Keratinocyte (primary cell): ENCODE measurements around the gene NUDT21. TPM values are rescaled to one million over a fixed set of nuclear protein-coding genes. Genes with fewer than 3 reads are reported as not detected.

ENCODE experiments used
- DNase-seq: peaks from one replicate; pipeline ENCODE4 v3.0.0-alpha.2; 2011; ENCODE audit warnings: low read depth, missing footprints, low spot score
- FAIRE-seq: peaks from 2 replicates; lab custom pipeline; 2011; peaks lifted over from hg19 to GRCh38; lab: Jason Lieb, UNC
- H2AFZ ChIP-seq: 2 replicates; pipeline ENCODE4 v1.6.0; 2012; ENCODE audit warnings: low read length, control low read depth, inconsistent platforms; ENCODE audit not compliant: control insufficient read depth
- H3K27ac ChIP-seq: 2 replicates; pipeline ENCODE4 v1.5.1; 2011; ENCODE audit warnings: low read length; ENCODE audit not compliant: control insufficient read depth, insufficient read depth
- H3K27me3 ChIP-seq: 3 replicates; pipeline ENCODE4 v1.6.0; 2011; ENCODE audit warnings: low read length; ENCODE audit not compliant: control insufficient read depth, insufficient read depth; ENCODE audit errors: extremely low read depth
- H3K36me3 ChIP-seq, 2 experiments: 2 replicates in 1 of 2; 3 replicates in 1 of 2; pipeline ENCODE4 v1.5.1; 2011; ENCODE audit warnings: low read length in 2 of 2, mild to moderate bottlenecking in 1 of 2; ENCODE audit not compliant: control insufficient read depth in 2 of 2, insufficient read depth in 2 of 2; ENCODE audit errors: extremely low read depth in 1 of 2
- H3K4me1 ChIP-seq: 3 replicates; pipeline ENCODE4 v1.5.1; 2011; ENCODE audit warnings: low read length; ENCODE audit not compliant: control insufficient read depth, insufficient read depth; ENCODE audit errors: extremely low read depth
- H3K4me2 ChIP-seq: 3 replicates; pipeline ENCODE4 v1.6.0; 2011; ENCODE audit warnings: low read depth, low read length; ENCODE audit not compliant: control insufficient read depth, insufficient read depth; ENCODE audit errors: extremely low read depth
- H3K4me3 ChIP-seq, 3 experiments: fragments of 200-600 bp in 1 of 3; sonication (generic) in 1 of 3; 2 replicates in 2 of 3; 3 replicates in 1 of 3; pipeline ENCODE4 v1.5.1; 2011 to 2016; ENCODE audit warnings: low read length in 3 of 3, mild to moderate bottlenecking in 3 of 3, control low read depth in 2 of 3, inconsistent platforms in 1 of 3, low read depth in 1 of 3, mixed read lengths in 1 of 3, mixed run types in 1 of 3, moderate library complexity in 1 of 3; ENCODE audit not compliant: control insufficient read depth in 2 of 3, insufficient read depth in 2 of 3; ENCODE audit errors: extremely low read depth in 1 of 3
- H3K79me2 ChIP-seq: 2 replicates; pipeline ENCODE4 v1.6.0; 2012; ENCODE audit warnings: low read length; ENCODE audit not compliant: control insufficient read depth, insufficient read depth
- H3K9ac ChIP-seq: 3 replicates; pipeline ENCODE4 v1.6.0; 2011; ENCODE audit warnings: low read length; ENCODE audit not compliant: control insufficient read depth, insufficient read depth; ENCODE audit errors: extremely low read depth
- H3K9me1 ChIP-seq: 3 replicates; pipeline ENCODE4 v1.6.0; 2011; ENCODE audit warnings: low read length; ENCODE audit not compliant: control insufficient read depth, insufficient read depth; ENCODE audit errors: extremely low read depth
- H3K9me3 ChIP-seq: 2 replicates; pipeline ENCODE4 v1.5.1; 2012; ENCODE audit warnings: low read depth, low read length; ENCODE audit not compliant: control insufficient read depth
- H4K20me1 ChIP-seq: 3 replicates; pipeline ENCODE4 v1.6.0; 2011; ENCODE audit warnings: low read length; ENCODE audit not compliant: control insufficient read depth, insufficient read depth; ENCODE audit errors: extremely low read depth
- EZH2 ChIP-seq: IDR thresholded peaks from one replicate; pipeline ENCODE4 v1.6.1; 2012; ENCODE audit warnings: inconsistent platforms, mild to moderate bottlenecking, low read length, moderate library complexity
- dilution Hi-C: fragments of 300-500 bp; cut with MboI; formaldehyde crosslinking; loops from one replicate; pipeline ENCODE4 v1.7.0; 2020; ENCODE audit warnings: low sequenced_read_pairs; ENCODE audit not compliant: extremely low pct_ligation_motif_present
- polyA plus RNA-seq, 5 experiments: library from polyadenylated mRNA; depleted of rRNA in 3 of 5; stranded (reverse) in 3 of 5; stranded (forward) in 1 of 5; unstranded in 1 of 5; fragments of >200 nt; gene quantifications; 1 replicate in 1 of 5; 2 replicates in 3 of 5; 3 replicates in 1 of 5; pipeline versions ENCODE4 v1.2.1 to v1.2.3, GENCODE V29; 2011 to 2012; ENCODE audit warnings: missing spikeins in 2 of 5, low read depth in 1 of 5, low replicate concordance in 1 of 5
- TF ChIP-seq, protein P1 (sequence below), 3 experiments: IDR thresholded peaks in 1 of 3; conservative IDR thresholded peaks in 1 of 3; optimal IDR thresholded peaks in 1 of 3; 2 replicates in 2 of 3; 3 replicates in 1 of 3; pipeline versions ENCODE3 to v1.5.1; 2011; ENCODE audit warnings: low read length in 3 of 3, mild to moderate bottlenecking in 3 of 3, moderate library complexity in 2 of 3, control low read depth in 1 of 3, inconsistent platforms in 1 of 3; ENCODE audit not compliant: insufficient read depth in 2 of 3; ENCODE audit errors: extremely low read depth in 1 of 3

The NUDT21 gene
- polyA plus RNA-seq, 1 donor (not counting 4 experiments of a cell fraction or from before 2014, with no cell fraction given), result 98.2 TPM

DNA sequence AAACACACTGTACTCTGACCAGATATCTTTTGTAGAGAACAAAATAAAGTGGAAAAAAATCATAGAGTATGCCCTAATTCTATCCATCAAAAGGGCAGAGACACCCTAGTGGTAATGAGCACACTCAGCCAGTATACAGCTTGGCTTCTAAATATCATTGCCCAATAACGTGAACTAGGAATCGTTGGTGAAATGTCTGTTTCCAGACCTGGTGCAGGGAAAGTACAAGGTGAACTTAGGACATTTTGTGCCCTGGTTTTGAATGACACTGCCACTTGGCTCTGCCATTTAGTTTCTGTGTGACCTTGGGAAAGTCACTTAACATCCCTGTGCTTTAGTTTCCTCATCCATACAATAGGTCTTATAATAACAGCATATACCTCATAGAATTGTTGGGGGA, 39.5 kb downstream of the NUDT21 start:
- dilution Hi-C loops, result no loop called here
- TF ChIP-seq, protein P1, sequence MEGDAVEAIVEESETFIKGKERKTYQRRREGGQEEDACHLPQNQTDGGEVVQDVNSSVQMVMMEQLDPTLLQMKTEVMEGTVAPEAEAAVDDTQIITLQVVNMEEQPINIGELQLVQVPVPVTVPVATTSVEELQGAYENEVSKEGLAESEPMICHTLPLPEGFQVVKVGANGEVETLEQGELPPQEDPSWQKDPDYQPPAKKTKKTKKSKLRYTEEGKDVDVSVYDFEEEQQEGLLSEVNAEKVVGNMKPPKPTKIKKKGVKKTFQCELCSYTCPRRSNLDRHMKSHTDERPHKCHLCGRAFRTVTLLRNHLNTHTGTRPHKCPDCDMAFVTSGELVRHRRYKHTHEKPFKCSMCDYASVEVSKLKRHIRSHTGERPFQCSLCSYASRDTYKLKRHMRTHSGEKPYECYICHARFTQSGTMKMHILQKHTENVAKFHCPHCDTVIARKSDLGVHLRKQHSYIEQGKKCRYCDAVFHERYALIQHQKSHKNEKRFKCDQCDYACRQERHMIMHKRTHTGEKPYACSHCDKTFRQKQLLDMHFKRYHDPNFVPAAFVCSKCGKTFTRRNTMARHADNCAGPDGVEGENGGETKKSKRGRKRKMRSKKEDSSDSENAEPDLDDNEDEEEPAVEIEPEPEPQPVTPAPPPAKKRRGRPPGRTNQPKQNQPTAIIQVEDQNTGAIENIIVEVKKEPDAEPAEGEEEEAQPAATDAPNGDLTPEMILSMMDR (optimal IDR thresholded peaks at IDR 0.05 in 1 of 3, IDR thresholded peaks at IDR 0.05 in 1 of 3, conservative IDR thresholded peaks at IDR 0.05 in 1 of 3; ENCODE audit: extremely low read depth in 1 of 3, insufficient read depth in 2 of 3, low read length in 3 of 3), result no peak
- no peak for TF ChIP-seq EZH2
- H3K27me3 ChIP-seq, result no peaks in the 10 kb centered on the region
- H3K9me3 ChIP-seq, result no peaks in the 10 kb centered on the region
- peaks cover 5 to 17% of the 10 kb centered on the region in 2 experiments for H3K36me3 ChIP-seq
- peaks cover 5% of the 10 kb centered on the region for H3K4me1 ChIP-seq
- no peaks in the 10 kb centered on the region for H4K20me1 ChIP-seq
- H3K79me2 ChIP-seq, result peaks cover 22% of the 10 kb centered on the region
- no peaks in the 10 kb centered on the region for H3K9me1 ChIP-seq
- FAIRE-seq (no peak), DNase-seq (no peak)
- H2AFZ ChIP-seq, result no peak overlapping the region
- H3K4me3 ChIP-seq, result no peak overlapping the region
- no peak overlapping the region for H3K9ac ChIP-seq
- no peak overlapping the region for H3K4me2 ChIP-seq
- H3K27ac ChIP-seq, result no peak overlapping the region

GRCh38 chr16:56411123-56411522, 40.0 kb downstream of the NUDT21 start:
- H3K9me1 ChIP-seq, result no peaks in the 10 kb centered on the region
- H3K4me1 ChIP-seq, result peaks cover 5% of the 10 kb centered on the region
- DNase-seq (no peak), FAIRE-seq (no peak)
- H3K27me3 ChIP-seq, result no peaks in the 10 kb centered on the region
- TF ChIP-seq, protein P1 (optimal IDR thresholded peaks at IDR 0.05 in 1 of 3, IDR thresholded peaks at IDR 0.05 in 1 of 3, conservative IDR thresholded peaks at IDR 0.05 in 1 of 3; ENCODE audit: extremely low read depth in 1 of 3, insufficient read depth in 2 of 3, low read length in 3 of 3), result no peak
- TF ChIP-seq EZH2, result no peak
- H3K4me3 ChIP-seq, result no peak overlapping the region
- H3K27ac ChIP-seq, result no peak overlapping the region
- no peaks in the 10 kb centered on the region for H4K20me1 ChIP-seq
- H3K4me2 ChIP-seq, result no peak overlapping the region
- dilution Hi-C loops, result no loop called here
- no peaks in the 10 kb centered on the region for H3K9me3 ChIP-seq
- H3K9ac ChIP-seq, result no peak overlapping the region
- peaks cover 5 to 17% of the 10 kb centered on the region in 2 experiments for H3K36me3 ChIP-seq
- peaks cover 18% of the 10 kb centered on the region for H3K79me2 ChIP-seq
- no peak overlapping the region for H2AFZ ChIP-seq
